GM21515 (cell line): Measurements from ENCODE around the gene PGA3.
"Not testable (repeated sequence)": the region's sequence is repeated elsewhere in the genome, so short reads cannot be mapped to it uniquely, and the experiment has no call there.

Experiments used
- ATAC-seq: cut with Tn5 transposase; IDR thresholded peaks from one replicate; pipeline ENCODE4 v1.9.1; 2021; ENCODE audit not compliant: unreplicated experiment

Gene PGA3

DNA sequence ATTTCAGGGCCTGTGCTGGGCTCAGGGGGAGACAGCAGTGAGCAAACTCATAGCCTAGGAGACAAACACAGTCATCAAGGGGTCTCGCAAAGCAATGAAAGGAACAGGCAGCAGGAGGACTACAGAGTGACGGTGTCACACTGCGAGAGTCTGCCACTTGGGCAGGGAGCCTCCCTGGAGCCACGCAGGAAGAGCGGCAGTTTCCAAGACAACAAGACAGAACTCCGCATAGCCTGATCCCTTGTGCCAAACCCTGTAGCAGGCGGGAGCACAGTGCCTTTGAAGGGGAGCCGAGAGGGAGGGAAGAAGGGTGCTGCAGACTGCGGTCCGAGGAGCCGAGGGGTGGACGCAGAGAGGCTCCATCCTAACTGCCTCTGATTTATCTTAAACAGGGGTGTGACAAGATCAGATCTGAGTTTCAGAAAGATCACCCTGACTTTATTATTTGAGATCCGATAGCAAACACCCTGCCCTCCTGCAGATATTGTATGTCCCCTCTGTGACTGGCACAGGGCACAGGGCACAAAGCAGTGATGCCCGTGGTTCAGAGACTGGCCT lies 1.3 kb downstream of the PGA3 start:
- ATAC-seq, result not testable (repeated sequence)

DNA sequence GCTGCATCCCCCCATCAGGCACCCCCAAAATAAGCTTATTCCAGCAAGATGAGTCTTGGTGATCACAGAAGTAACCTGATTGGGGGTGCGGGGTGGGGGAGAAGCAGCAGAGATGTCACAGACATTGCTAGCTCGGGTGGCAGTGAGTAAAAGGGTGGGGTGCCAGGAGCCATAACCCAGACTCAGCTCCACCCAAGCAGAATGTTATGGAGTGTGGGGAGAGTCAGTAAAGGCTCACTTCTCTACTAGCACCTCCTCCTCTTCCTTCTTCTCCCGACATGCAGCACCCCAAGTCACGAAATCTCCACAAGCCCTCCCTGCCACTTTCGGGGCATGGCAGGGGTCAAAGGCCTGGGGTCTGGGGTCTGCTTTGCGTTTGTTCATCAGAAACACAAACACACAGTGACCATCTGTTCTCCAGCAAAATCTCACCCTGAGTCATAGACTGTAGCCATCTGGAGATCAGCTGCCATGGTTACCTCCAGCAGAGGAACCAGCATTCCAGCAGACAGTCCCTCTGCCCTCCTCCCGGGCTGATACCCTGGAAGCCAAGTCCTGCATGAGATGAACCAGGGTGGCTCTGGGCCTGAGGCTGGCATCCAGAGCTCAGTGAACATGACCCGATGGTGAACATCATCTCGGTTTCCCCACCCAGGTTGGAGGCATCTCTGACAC lies 4.5 kb downstream of the PGA3 start:
- ATAC-seq, result not testable (repeated sequence)

DNA sequence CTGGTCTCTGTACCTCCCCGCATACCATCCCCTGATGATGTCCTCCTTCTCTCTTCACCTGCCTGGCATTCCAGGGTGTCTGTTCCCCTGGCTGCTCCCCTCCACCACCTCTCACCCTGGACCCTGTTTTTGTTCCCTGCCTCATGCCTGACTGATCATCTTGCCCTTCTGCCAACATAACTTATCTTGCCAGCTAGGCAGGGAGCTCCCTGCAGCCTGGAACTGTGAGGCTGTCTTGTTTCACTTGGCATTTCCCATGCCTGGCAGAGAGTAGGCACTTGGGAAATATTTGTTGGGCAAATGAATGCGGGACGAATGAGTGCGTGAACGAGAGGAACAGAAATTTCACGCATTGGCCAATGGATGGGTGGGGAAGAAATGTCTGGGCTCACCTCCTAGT lies 7.3 kb downstream of the PGA3 start:
- not testable (repeated sequence) for ATAC-seq

DNA sequence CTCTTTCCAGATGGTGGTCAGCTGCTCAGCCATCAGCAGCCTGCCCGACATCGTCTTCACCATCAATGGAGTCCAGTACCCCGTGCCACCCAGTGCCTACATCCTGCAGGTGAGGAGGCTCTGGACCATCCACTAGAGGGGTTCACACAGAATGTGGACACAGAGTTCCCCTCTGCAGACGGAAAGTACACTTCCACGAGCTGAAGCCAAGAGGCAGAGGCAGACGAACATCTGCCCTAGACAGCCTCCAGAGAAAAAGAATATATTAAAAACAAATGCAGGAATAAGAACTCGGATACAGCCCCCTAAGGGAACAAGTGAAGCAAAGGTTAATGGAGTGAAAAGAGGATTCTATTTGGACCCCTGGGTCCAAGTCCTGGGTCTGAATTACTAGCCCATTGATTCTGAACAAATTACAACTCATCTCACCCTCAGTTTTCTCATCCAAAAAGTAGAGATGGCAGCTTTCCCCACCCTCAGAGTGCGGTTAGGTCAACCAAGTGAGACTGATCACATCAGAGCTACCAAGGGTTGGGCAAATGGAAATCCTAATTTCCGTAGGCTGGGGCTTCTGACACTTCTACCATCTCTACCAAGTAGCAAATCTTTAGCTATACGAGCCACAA lies 8.1 kb downstream of the PGA3 start:
- ATAC-seq, result not testable (repeated sequence)

- ATAC-seq, result not testable (repeated sequence)
Measured at GRCh38 chr11:61212202-61212601, 8.9 kb downstream of the PGA3 start.

- not testable (repeated sequence) for ATAC-seq
Measured at GRCh38 chr11:61213711-61214324, 10.5 kb downstream of the PGA3 start.

- not testable (repeated sequence) for ATAC-seq
Measured at GRCh38 chr11:61218306-61218705, 15.0 kb downstream of the PGA3 start.

GRCh38 chr11:61219016-61219415 lies 15.7 kb downstream of the PGA3 start:
- not testable (repeated sequence) for ATAC-seq

DNA sequence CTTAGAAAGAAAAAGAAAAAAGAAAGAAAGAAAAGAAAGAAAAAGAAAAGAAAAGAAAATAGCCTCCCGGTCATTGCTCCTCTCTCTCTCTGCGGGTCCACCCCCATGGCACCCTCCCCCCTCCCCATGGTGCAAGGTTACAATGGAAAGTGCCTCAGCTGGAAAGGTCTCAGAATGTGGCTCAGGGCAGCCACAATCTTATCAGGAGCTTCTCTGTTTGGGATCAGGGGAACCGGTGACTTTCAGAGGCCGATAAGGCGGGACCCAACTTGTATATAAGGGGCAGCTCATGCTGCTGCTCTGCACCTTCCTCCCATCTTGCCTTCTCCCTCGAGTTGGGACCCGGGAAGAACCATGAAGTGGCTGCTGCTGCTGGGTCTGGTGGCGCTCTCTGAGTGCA lies 18.7 kb downstream of the PGA3 start, which contains the start of gene PGA4:
PGA4 (plus strand) TSS at position 301 of the 400 bp plus-strand sequence; CDS start at position 355, 54 bp downstream.
- not testable (repeated sequence) for ATAC-seq

- ATAC-seq, result not testable (repeated sequence)
Measured at GRCh38 chr11:61222692-61223091, 19.4 kb downstream of the PGA3 start.

GRCh38 chr11:61226457-61227137 lies 23.3 kb downstream of the PGA3 start:
- ATAC-seq, result not testable (repeated sequence)

DNA sequence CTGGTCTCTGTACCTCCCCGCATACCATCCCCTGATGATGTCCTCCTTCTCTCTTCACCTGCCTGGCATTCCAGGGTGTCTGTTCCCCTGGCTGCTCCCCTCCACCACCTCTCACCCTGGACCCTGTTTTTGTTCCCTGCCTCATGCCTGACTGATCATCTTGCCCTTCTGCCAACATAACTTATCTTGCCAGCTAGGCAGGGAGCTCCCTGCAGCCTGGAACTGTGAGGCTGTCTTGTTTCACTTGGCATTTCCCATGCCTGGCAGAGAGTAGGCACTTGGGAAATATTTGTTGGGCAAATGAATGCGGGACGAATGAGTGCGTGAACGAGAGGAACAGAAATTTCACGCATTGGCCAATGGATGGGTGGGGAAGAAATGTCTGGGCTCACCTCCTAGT lies 26.1 kb downstream of the PGA3 start:
- ATAC-seq, result not testable (repeated sequence)

DNA sequence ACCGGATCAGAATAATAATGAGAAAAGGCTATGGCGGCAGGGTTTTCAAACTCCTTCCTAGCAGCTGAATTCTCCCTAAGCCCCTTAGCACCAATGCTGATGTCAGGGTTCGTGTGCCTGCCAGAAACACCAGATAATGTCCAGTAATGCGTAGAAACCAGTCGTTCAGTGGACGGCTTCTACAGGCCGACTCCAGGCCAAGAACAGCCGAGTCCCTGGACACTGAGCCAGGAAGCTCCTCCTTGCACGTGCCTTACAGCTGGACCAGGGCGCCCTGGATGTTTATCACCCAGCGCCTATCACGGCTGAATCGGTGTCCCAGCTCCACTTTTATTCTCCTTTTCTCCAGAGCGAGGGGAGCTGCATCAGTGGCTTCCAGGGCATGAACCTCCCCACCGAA lies 27.7 kb downstream of the PGA3 start:
- ATAC-seq, result not testable (repeated sequence)

DNA sequence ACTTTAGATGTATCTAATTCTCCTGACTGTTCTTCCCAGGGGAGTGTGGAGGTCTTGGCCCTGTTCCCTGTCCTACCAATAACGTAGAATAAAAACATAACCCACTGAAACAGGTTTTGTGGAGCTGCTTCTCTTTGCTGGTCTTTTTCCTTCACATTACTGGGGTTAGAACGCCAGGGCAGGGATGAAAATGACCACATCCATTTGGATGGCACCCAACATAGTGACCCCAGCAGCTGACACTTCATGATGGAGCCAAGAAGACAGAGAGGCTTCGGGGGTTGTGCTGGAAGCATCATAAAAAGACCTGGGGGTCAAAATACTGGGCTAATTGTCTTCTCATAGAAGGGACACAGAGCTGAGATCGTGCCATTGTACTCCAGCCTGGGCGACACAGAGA lies 28.3 kb downstream of the PGA3 start:
- not testable (repeated sequence) for ATAC-seq

- not testable (repeated sequence) for ATAC-seq
Measured at GRCh38 chr11:61232548-61233145, 29.3 kb downstream of the PGA3 start.

DNA sequence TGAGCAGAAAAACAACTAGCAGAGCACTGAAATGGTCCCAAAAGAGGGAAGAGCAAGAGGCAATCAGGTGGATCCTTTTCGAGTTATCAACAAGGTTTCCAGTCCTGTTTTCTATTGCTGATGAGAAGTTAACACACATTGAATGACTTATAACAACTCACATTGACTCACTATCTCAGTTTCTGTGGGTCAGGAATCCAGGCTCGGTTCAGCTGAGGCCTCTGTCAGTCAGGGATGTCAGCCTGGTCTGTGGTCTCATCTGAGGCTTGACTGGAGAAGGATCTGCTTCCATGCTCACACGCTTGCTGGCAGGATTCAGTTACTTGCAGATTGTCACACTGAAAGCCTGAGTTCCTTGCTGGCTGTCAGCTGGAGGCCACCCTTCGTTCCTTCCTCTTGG lies 33.8 kb downstream of the PGA3 start:
- ATAC-seq, result not testable (repeated sequence)

GRCh38 chr11:61240288-61240687 lies 37.0 kb downstream of the PGA3 start:
- ATAC-seq, result not testable (repeated sequence)

- not testable (repeated sequence) for ATAC-seq
Measured at GRCh38 chr11:61240875-61241274, 37.6 kb downstream of the PGA3 start, which contains the start of gene PGA5. PGA5 (plus strand) TSS chr11:61241175; CDS start chr11:61241227, 52 bp downstream.

DNA sequence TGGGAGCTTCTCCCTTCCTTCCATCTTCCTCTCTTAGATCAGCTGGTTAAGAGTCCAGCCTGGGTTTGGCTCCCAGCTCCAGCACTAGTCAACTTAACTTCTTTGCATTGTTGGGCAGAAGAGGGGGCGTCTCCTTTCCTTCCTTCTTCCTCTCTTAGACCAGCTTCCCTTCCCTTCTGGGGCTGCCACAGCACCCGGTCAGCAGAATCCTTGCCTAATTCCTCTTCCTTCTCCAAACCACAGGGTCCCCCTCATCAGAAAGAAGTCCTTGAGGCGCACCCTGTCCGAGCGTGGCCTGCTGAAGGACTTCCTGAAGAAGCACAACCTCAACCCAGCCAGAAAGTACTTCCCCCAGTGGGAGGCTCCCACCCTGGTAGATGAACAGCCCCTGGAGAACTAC lies 38.2 kb downstream of the PGA3 start:
- ATAC-seq, result not testable (repeated sequence)

DNA sequence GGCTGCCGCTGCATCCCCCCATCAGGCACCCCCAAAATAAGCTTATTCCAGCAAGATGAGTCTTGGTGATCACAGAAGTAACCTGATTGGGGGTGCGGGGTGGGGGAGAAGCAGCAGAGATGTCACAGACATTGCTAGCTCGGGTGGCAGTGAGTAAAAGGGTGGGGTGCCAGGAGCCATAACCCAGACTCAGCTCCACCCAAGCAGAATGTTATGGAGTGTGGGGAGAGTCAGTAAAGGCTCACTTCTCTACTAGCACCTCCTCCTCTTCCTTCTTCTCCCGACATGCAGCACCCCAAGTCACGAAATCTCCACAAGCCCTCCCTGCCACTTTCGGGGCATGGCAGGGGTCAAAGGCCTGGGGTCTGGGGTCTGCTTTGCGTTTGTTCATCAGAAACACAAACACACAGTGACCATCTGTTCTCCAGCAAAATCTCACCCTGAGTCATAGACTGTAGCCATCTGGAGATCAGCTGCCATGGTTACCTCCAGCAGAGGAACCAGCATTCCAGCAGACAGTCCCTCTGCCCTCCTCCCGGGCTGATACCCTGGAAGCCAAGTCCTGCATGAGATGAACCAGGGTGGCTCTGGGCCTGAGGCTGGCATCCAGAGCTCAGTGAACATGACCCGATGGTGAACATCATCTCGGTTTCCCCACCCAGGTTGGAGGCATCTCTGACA lies 42.1 kb downstream of the PGA3 start:
- not testable (repeated sequence) for ATAC-seq
